Fibroblast of gingiva (primary cell): Measurements from ENCODE around the gene ANKRD30BL.
"Not testable (repeated sequence)": the region's sequence is repeated elsewhere in the genome, so short reads cannot be mapped to it uniquely, and the experiment has no call there.

Source experiments
- DNase-seq: peaks from one replicate; pipeline ENCODE4 v3.0.0-alpha.2; 2011; ENCODE audit warnings: low read depth

ANKRD30BL gene

DNA sequence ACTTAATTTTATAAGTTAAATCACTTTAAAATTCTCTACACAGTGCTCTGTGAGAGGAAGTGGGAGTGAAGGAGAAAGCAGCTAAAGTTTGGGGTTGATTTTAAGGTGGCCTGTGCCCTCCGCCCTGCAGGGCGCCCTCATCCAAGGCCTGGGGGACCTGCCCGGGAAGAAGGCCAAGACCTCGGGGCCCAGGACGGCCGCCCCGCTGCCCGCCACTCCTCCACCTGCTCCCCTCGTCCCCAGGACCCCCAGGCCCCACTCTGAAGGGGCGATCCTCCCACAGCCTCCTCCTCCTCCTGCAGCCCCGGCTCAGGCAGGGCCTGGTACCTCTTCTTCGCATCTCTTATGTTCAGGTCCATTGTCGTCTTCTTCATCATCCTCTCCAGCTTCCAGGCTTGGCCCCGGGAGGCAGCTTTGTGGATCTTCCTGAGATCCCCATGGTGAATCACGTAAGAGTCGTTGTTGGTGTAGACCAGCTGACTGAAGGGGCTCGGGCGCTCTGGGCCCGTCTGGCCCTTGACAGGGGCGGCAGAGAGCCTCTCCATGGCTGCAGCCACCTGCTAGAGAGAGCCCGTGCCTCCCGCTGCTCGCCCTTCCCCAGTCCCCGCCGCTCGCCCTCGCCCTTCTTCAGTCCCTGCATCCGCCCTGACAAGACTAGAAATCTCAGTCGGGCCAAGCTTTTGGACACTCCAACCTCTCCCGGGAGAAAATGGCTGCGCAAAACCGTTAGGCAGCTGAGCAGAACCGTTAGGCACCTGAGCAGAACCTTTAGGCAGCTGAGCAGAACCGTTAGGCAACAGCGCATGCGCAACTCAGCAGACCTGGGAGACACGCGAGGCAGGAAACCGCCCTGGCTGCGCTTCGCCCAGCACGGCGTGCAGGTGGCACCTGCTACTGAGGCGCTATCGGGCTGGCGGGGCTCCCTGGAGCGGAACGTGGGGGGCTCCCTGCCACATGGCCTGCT lies at the start of gene ANKRD30BL:
ANKRD30BL (minus strand) TSS at position 792 of the 964 bp plus-strand sequence; CDS start at position 545, 247 bp downstream.
- DNase-seq, result not testable (repeated sequence)

GRCh38 chr2:132202866-132203265 lies 41.1 kb upstream of the ANKRD30BL start:
- DNase-seq, result not testable (repeated sequence)

- not testable (repeated sequence) for DNase-seq
Observed at GRCh38 chr2:132192854-132193253, 31.1 kb upstream of the ANKRD30BL start.

GRCh38 chr2:132167100-132167499 lies 5.3 kb upstream of the ANKRD30BL start:
- DNase-seq, result not testable (repeated sequence)

DNA sequence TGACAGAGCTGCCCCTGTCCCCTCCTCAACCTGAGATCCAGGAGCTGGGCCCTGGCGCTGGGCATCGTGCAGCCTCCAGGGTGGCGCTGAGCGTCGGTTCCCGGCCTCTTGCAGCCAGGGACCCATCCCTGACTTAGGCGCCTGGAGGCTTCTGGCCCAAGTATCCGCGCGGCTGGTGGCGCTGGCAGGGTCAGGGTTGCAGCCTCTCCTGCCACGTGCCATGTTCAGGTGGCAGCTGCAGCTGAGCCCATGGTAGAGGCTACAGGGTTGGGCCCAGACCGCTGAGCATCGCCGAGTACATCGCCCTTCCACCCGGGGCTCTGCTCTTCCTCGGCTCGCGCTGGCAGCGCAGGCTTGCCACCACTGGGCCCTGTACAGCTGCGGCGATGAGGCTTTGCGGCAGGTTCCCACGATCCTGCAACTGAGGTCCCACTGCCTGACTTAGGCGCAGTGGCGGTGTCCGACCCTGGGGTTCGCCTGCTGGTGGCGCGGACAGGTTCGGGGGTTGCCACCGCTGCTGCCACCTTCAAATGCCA lies 441 bp upstream of the ANKRD30BL start:
- DNase-seq, result not testable (repeated sequence)

GRCh38 chr2:132146774-132147173 lies 15.0 kb downstream of the ANKRD30BL start:
- not testable (repeated sequence) for DNase-seq
